HCT116 (cell line): ENCODE measurements around the gene GFER. TPM values are rescaled to one million over a fixed set of nuclear protein-coding genes. Genes with fewer than 3 reads are reported as not detected.
A peak's percentile ranks its signal among the peaks of the same experiment; 100 is the strongest.

ENCODE experiments used
- ATAC-seq: fragments of 200-7000 bp; cut with Tn5 transposase; 2 replicates; pipeline ENCODE4 v1.9.1; 2020; ENCODE audit warnings: mild to moderate bottlenecking, moderate library complexity
- BruUV-seq: library from RNA; stranded (reverse); fragments of 400-500 nt; replicated peaks from 2 replicates; lab custom pipeline; 2021; lab: Mats Ljungman, UMichigan
- CTCF ChIA-PET: fragments of 300-600 bp; sonication (Branson Sonifier 250); formaldehyde crosslinking; loops from one replicate; lab custom pipeline; 2021; ENCODE audit warnings: antibody characterized with exemption; lab: Charles Lee
- POLR2A ChIA-PET: fragments of 300-600, 350-600 bp; sonication (Branson Sonifier 250); formaldehyde crosslinking; loops from one replicate; lab custom pipeline; 2021; ENCODE audit warnings: antibody characterized with exemption; lab: Charles Lee
- RAD21 ChIA-PET, 2 experiments: fragments of 300-600 bp; sonication (Branson Sonifier 250); formaldehyde crosslinking; loops; one replicate each; lab custom pipeline; 2023; ENCODE audit warnings: low total read pairs in 2 of 2; ENCODE audit not compliant: uncharacterized antibody in 2 of 2, unreplicated experiment in 2 of 2, low non-redundant PET in 1 of 2; lab: Charles Lee
- DNase-seq: peaks from one replicate; pipeline ENCODE4 v3.0.0-alpha.2; 2010; ENCODE audit warnings: low read depth, low spot score
- H2AFZ ChIP-seq: fragments of 200-600 bp; shearing (Covaris generic), sonication (generic); 2 replicates; pipeline ENCODE4 v1.6.1; 2017; ENCODE audit warnings: low read depth, mixed run types, mixed read lengths, antibody characterized with exemption, low read length; ENCODE audit not compliant: poor library complexity, severe bottlenecking
- H3K27ac ChIP-seq: 2 replicates; pipeline ENCODE4 v1.5.1; 2012; ENCODE audit warnings: low read depth, low read length
- H3K27me3 ChIP-seq: fragments of 200-600 bp; sonication (generic); 2 replicates; pipeline ENCODE4 v1.6.1; 2016; ENCODE audit warnings: mixed run types, low read length, mixed read lengths; ENCODE audit not compliant: insufficient read depth
- H3K36me3 ChIP-seq, 2 experiments: fragments of 200-500 bp in 1 of 2; fragments of 200-600 bp in 1 of 2; sonication (Bioruptor generic) in 1 of 2; sonication (generic) in 1 of 2; 2 replicates each; pipeline versions ENCODE4 v1.5.1 to v1.6.1; 2014 to 2016; ENCODE audit warnings: low read length in 2 of 2, inconsistent platforms in 1 of 2, mixed read lengths in 1 of 2, mixed run types in 1 of 2; ENCODE audit not compliant: insufficient read depth in 2 of 2, control insufficient read depth in 1 of 2
- H3K4me1 ChIP-seq, 2 experiments: fragments of 200-600 bp in 1 of 2; sonication (generic) in 1 of 2; 2 replicates each; pipeline versions ENCODE4 v1.5.1 to v1.6.1; 2012 to 2017; ENCODE audit warnings: low read length in 2 of 2, inconsistent platforms in 1 of 2, mild to moderate bottlenecking in 1 of 2, mixed read lengths in 1 of 2, mixed run types in 1 of 2, moderate library complexity in 1 of 2; ENCODE audit not compliant: insufficient read depth in 2 of 2, control insufficient read depth in 1 of 2
- H3K4me2 ChIP-seq: fragments of 200-600 bp; sonication (generic); 2 replicates; pipeline ENCODE4 v1.6.1; 2017; ENCODE audit warnings: mixed run types, low read length, mixed read lengths
- H3K4me3 ChIP-seq, 2 experiments: fragments of 200-600 bp in 1 of 2; sonication (generic) in 1 of 2; replicated peaks in 1 of 2; 2 replicates each; pipeline ENCODE4 v1.5.1; 2011 to 2016; ENCODE audit warnings: low read length in 2 of 2, control low read depth in 1 of 2, low read depth in 1 of 2, mild to moderate bottlenecking in 1 of 2, mixed read lengths in 1 of 2, mixed run types in 1 of 2
- H3K79me2 ChIP-seq: fragments of 200-600 bp; sonication (generic); 2 replicates; pipeline ENCODE4 v1.6.1; 2017; ENCODE audit warnings: mild to moderate bottlenecking, mixed run types, low read length, moderate library complexity, mixed read lengths; ENCODE audit not compliant: insufficient read depth
- H3K9ac ChIP-seq: fragments of 200-600 bp; sonication (generic); 2 replicates; pipeline ENCODE4 v1.6.1; 2016; ENCODE audit warnings: low read length, mixed read lengths
- H3K9me2 ChIP-seq: fragments of 200-600 bp; sonication (generic), shearing (Covaris generic); 2 replicates; pipeline ENCODE4 v1.6.1; 2017; ENCODE audit warnings: mixed run types, mild to moderate bottlenecking, moderate library complexity; ENCODE audit not compliant: insufficient read depth
- H3K9me3 ChIP-seq, 2 experiments: fragments of 200-500 bp in 1 of 2; fragments of 200-600 bp in 1 of 2; sonication (Bioruptor generic) in 1 of 2; sonication (generic) in 1 of 2; 2 replicates each; pipeline ENCODE4 v1.6.1; 2014 to 2017; ENCODE audit warnings: low read length in 2 of 2, mixed read lengths in 2 of 2, inconsistent platforms in 1 of 2, low read depth in 1 of 2, mild to moderate bottlenecking in 1 of 2, mixed run types in 1 of 2, moderate library complexity in 1 of 2; ENCODE audit not compliant: control insufficient read depth in 1 of 2, insufficient read depth in 1 of 2
- H4K20me1 ChIP-seq: fragments of 200-600 bp; sonication (generic), shearing (Covaris generic); 2 replicates; pipeline ENCODE4 v1.6.1; 2017; ENCODE audit warnings: mixed run types, mild to moderate bottlenecking, moderate library complexity; ENCODE audit not compliant: insufficient read depth
- EGR1 ChIP-seq: IDR thresholded peaks from 2 replicates; pipeline ENCODE4 v1.6.1; 2012; ENCODE audit warnings: low read depth
- JUND ChIP-seq: IDR thresholded peaks from 2 replicates; pipeline ENCODE4 v1.6.1; 2012
- POLR2A ChIP-seq: IDR thresholded peaks from 2 replicates; pipeline ENCODE4 v1.7.0; 2011; ENCODE audit warnings: borderline replicate concordance; ENCODE audit not compliant: insufficient read depth, insufficient read length; ENCODE audit errors: extremely low read depth
- POLR2AphosphoS5 ChIP-seq: IDR thresholded peaks from 2 replicates; pipeline ENCODE4 v1.6.1; 2011; ENCODE audit warnings: mild to moderate bottlenecking, low read depth, low read length, moderate library complexity
- RAD21 ChIP-seq: IDR thresholded peaks from 2 replicates; pipeline ENCODE4 v1.6.1; 2012; ENCODE audit warnings: low read depth, mild to moderate bottlenecking
- ZFX ChIP-seq: fragments of 450-650 bp; IDR thresholded peaks from 2 replicates; pipeline ENCODE4 v1.6.1; 2017
- ZNF274 ChIP-seq: fragments of 200-500 bp; sonication (Bioruptor generic); IDR thresholded peaks from 2 replicates; pipeline ENCODE4 v1.6.1; 2014; ENCODE audit warnings: mild to moderate bottlenecking, low read depth, low read length, inconsistent platforms
- intact Hi-C: fragments of 100-400 bp; cut with micrococcal nuclease; formaldehyde crosslinking; loops from 2 replicates; pipeline ENCODE4 v1.10.0; 2022
- total RNA-seq: library from RNA; stranded (reverse); gene quantifications from one replicate; pipeline ENCODE4 v1.2.1, GENCODE V29; 2021; ENCODE audit not compliant: unreplicated experiment
- TF ChIP-seq, protein P1 (sequence below), 3 experiments: fragments of 200-600 bp in 1 of 3; sonication (generic) in 1 of 3; IDR thresholded peaks in 2 of 3; conservative IDR thresholded peaks in 1 of 3; 2 replicates each; pipeline ENCODE4 v1.5.1; 2012 to 2017; ENCODE audit warnings: low read depth in 2 of 3, low read length in 2 of 3, antibody characterized with exemption in 1 of 3, borderline replicate concordance in 1 of 3, control low read depth in 1 of 3, mild to moderate bottlenecking in 1 of 3, mixed read lengths in 1 of 3, mixed run types in 1 of 3, moderate library complexity in 1 of 3; ENCODE audit not compliant: insufficient read depth in 1 of 3

Gene GFER
- total RNA-seq, 1 experiment from 2014 or later = 47.3 TPM

DNA sequence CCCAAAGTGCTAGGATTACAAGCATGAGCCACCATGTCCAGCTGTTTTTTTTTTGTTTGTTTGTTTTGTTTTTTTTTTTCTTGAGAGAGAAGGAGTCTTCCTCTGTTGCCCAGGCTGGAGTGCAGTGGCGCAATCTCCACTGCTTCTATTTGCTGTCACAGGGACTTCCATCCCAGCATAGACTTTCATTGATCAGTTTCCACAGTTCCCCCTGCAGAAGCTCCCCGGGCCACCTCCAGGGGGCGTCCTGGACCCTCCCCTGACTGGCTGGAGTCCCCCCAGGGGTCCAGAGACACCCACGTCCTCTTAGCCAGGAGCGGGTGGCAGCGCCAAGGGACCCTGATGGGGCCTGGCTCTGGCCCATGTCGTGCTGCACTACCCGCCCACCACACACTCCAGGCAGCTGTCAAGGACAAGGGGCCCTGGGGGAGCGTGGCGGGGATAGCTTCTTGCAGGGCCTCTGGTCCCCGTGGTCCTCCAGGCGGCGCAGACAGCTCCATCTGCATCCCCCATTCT, 32.5 kb downstream of the GFER start:
- RAD21 ChIA-PET = no interaction called here
- TF ChIP-seq, protein P1, sequence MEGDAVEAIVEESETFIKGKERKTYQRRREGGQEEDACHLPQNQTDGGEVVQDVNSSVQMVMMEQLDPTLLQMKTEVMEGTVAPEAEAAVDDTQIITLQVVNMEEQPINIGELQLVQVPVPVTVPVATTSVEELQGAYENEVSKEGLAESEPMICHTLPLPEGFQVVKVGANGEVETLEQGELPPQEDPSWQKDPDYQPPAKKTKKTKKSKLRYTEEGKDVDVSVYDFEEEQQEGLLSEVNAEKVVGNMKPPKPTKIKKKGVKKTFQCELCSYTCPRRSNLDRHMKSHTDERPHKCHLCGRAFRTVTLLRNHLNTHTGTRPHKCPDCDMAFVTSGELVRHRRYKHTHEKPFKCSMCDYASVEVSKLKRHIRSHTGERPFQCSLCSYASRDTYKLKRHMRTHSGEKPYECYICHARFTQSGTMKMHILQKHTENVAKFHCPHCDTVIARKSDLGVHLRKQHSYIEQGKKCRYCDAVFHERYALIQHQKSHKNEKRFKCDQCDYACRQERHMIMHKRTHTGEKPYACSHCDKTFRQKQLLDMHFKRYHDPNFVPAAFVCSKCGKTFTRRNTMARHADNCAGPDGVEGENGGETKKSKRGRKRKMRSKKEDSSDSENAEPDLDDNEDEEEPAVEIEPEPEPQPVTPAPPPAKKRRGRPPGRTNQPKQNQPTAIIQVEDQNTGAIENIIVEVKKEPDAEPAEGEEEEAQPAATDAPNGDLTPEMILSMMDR (IDR thresholded peaks at IDR 0.05 in 2 of 3, conservative IDR thresholded peaks at IDR 0.05 in 1 of 3; ENCODE audit: borderline replicate concordance in 1 of 3, insufficient read depth in 1 of 3, low read depth in 2 of 3, low read length in 2 of 3) = peak in 2 of 3 experiments; percentile 68 to 73; a peak in 5 of 6 replicates
- TF ChIP-seq RAD21 = no peak
- Histone ChIP-seq H3K36me3 (no peaks in the 10 kb centered on the region), H3K27me3 (no peaks in the 10 kb centered on the region), H3K4me2 (no peak overlapping the region), H3K79me2 (peaks cover 12% of the 10 kb centered on the region; the same call in 1 of the 2 replicates), H4K20me1 (no peaks in the 10 kb centered on the region), H3K9me3 (no peaks in the 10 kb centered on the region), H3K9ac (no peak overlapping the region), H3K9me2 (no peaks in the 10 kb centered on the region), H3K4me3 (no peak overlapping the region), H2AFZ (no peak overlapping the region), H3K4me1 (peaks cover 24 to 42% of the 10 kb centered on the region in 2 experiments), H3K27ac (no peak overlapping the region; the same call in 1 of the 2 replicates)
- BruUV-seq = no TSS peak
- DNase-seq (no peak), ATAC-seq (no peak)
- POLR2A ChIA-PET = interaction anchor here (0.7 kb wide), 1 partner anchor 139 kb away, joined by 3 read pairs; the partner anchor contains the start of gene TRAF7
- CTCF ChIA-PET = interaction anchor here (0.6 to 1.6 kb wide), 5 partner anchors 13 to 124 kb away, joined by 3 to 12 read pairs (median 3); no protein-coding TSS in a partner anchor
- intact Hi-C loops = no loop called here

- Histone ChIP-seq H3K4me2 (peak within 1 kb of the TSS; percentile 94), H3K9me3 (no peaks in the 10 kb centered on the region), H3K79me2 (peaks cover 16% of the 10 kb centered on the region; the same call in 1 of the 2 replicates), H3K36me3 (no peaks in the 10 kb centered on the region), H4K20me1 (no peaks in the 10 kb centered on the region), H3K4me3 (peak within 1 kb of the TSS; percentile 63 to 75), H3K27ac (peak within 1 kb of the TSS; percentile 93), H3K27me3 (no peaks in the 10 kb centered on the region), H3K4me1 (peaks cover 43 to 67% of the 10 kb centered on the region in 2 experiments)
- CTCF ChIA-PET = interaction anchor here (0.6 to 1.5 kb wide), 2 partner anchors 15 to 121 kb away, joined by 3 to 6 read pairs; no protein-coding TSS in a partner anchor
- no peak for DNase-seq
- RAD21 ChIA-PET = interaction anchor here in 1 of 2 experiments (0.6 kb wide), 1 partner anchor 119 kb away, joined by 5 read pairs; no protein-coding TSS in a partner anchor
- TF ChIP-seq EGR1 = no peak
- TF ChIP-seq POLR2A = peak; percentile 79
- no peak for TF ChIP-seq ZFX
- TF ChIP-seq ZNF274 = no peak
- peak; percentile 82 for TF ChIP-seq POLR2AphosphoS5
- no peak for TF ChIP-seq JUND
- TF ChIP-seq, protein P1 (IDR thresholded peaks at IDR 0.05 in 2 of 3, conservative IDR thresholded peaks at IDR 0.05 in 1 of 3; ENCODE audit: borderline replicate concordance in 1 of 3, insufficient read depth in 1 of 3, low read depth in 2 of 3, low read length in 2 of 3) = no peak
- TF ChIP-seq, all 23 proteins: peak for 2
- POLR2A ChIA-PET = interaction anchor here (0.8 to 2.2 kb wide), 5 partner anchors 11 to 136 kb away, joined by 3 to 4 read pairs (median 3); partner anchors contain the start of genes RPS2 and TRAF7
- BruUV-seq = no TSS peak
- Histone ChIP-seq H3K9ac (peak within 1 kb of the TSS; percentile 87), H2AFZ (no peak within 1 kb of the TSS), H3K9me2 (no peaks in the 10 kb centered on the region)
- ATAC-seq = peak; percentile 52
- intact Hi-C loops = no loop called here
Measured at GRCh38 chr16:2019518-2019920, 35.5 kb downstream of the GFER start, which contains the start of gene NPW. NPW (plus strand) TSS chr16:2019785.
